ENCODE measurements around the gene BIRC6. TPM values are rescaled to one million over a fixed set of nuclear protein-coding genes. Genes with fewer than 3 reads are reported as not detected.

Gene BIRC6
- total RNA-seq, 2 experiments from 2014 or later: 95.0 to 103 TPM

GRCh38 chr2:32564417-32565035 is 207.7 kb downstream of the BIRC6 start:
- CTCF ChIA-PET: interaction anchor here (0.7 to 1.5 kb wide), 2 partner anchors 8 to 16 kb away, joined by 3 read pairs; no protein-coding TSS in a partner anchor
- Mint-ChIP-seq H3K4me3 (no peak overlapping the region), H3K36me3 (ENCODE audit: low read depth) (peaks cover 61% of the 10 kb centered on the region), H3K9me3 (peaks cover 18% of the 10 kb centered on the region), H3K27ac (no peak overlapping the region), H3K4me1 (peaks cover 8% of the 10 kb centered on the region), H3K27me3 (no peaks in the 10 kb centered on the region)
- no peak for DNase-seq
- POLR2A ChIA-PET: interaction anchor here (0.6 kb wide), 1 partner anchor 89 kb away, joined by 4 read pairs; no protein-coding TSS in a partner anchor

- Mint-ChIP-seq H3K27me3 (no peaks in the 10 kb centered on the region), H3K4me3 (no peak overlapping the region), H3K4me1 (peaks cover 11% of the 10 kb centered on the region), H3K27ac (no peak overlapping the region), H3K9me3 (peaks cover 18% of the 10 kb centered on the region), H3K36me3 (ENCODE audit: low read depth) (peaks cover 62% of the 10 kb centered on the region)
- POLR2A ChIA-PET: no interaction called here
- DNase-seq: no peak
- CTCF ChIA-PET: no interaction called here
Measured at GRCh38 chr2:32565902-32566301, 209.1 kb downstream of the BIRC6 start.

DNA sequence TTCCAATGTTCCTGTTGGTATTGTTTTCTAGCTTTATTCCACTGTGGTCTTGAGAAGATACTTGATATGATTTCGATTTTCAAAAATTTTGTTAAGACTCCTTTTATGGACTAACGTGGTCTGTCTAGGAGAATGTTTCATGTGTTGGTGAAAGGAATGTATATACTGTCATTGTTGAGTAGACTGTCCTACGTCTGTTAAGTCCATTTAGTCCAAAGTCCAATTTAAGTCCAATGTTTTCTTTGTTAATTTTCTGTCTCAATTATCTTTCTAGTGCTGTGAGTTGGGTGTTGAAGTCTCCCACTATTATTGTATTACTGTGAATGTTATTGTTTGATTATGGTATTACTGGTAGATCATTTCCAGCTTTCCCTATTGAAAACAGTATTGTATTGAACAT is 215.2 kb downstream of the BIRC6 start:
- H3K9me3 Mint-ChIP-seq: peaks cover 4% of the 10 kb centered on the region

GRCh38 chr2:32572737-32573136 is 215.9 kb downstream of the BIRC6 start:
- ChIA-PET CTCF (interaction anchor here (1.1 kb wide), 1 partner anchor 9 kb away, joined by 3 read pairs; no protein-coding TSS in a partner anchor), POLR2A (interaction anchor here (1.0 kb wide), 2 partner anchors 19 to 53 kb away, joined by 3 to 5 read pairs; no protein-coding TSS in a partner anchor)
- peaks cover 30% of the 10 kb centered on the region for H3K4me1 Mint-ChIP-seq
- H3K27ac Mint-ChIP-seq: peak overlapping the region; percentile 71
- peaks cover 52% of the 10 kb centered on the region for H3K36me3 Mint-ChIP-seq (ENCODE audit: low read depth)
- no peak overlapping the region for H3K4me3 Mint-ChIP-seq
- H3K9me3 Mint-ChIP-seq: peaks cover 4% of the 10 kb centered on the region
- no peaks in the 10 kb centered on the region for H3K27me3 Mint-ChIP-seq
- DNase-seq: no peak

More for the DNA sequence above, 215.2 kb downstream of the BIRC6 start:
- DNase-seq: no peak
- no peak overlapping the region for H3K4me3 Mint-ChIP-seq
- peak overlapping the region; percentile 7 for H3K27ac Mint-ChIP-seq
- H3K36me3 Mint-ChIP-seq (ENCODE audit: low read depth): peaks cover 57% of the 10 kb centered on the region
- CTCF ChIA-PET: no interaction called here
- POLR2A ChIA-PET: no interaction called here
- H3K4me1 Mint-ChIP-seq: peaks cover 30% of the 10 kb centered on the region
- H3K27me3 Mint-ChIP-seq: no peaks in the 10 kb centered on the region

DNA sequence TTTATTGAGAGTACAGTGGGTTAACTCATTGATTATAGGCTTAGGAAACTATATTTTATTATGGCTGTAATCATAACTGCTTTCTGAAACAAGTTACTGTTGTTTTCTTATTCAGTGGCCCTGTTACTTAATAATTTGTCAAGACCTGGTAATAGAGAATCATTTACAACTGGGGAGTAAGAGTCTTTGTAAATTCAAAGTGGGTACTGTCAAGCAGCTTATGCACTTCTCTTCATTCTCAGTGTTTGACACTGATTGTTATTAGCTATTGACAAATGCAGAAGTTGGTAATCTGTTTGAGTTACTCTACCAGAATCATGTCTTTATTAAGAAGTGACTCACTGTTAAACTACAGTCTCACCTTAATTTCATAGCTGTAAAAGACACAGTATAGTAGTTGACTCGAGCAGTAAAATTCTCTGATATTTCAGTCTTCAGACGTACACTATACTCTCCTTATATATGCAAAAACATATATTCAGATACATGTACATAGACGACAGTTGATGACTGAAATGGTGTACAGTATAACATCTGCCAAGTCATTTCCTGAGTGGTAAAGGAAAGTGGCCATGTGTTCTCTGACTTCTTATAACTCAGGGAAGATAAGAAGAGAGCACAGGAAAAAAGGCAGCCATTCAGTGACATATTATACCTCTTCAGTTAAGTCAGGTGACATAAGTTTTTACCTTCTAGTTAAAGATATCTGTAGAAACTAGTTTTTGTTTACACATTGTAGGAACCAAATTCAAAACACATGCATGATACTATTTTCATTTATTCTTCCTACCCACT is 235.0 kb downstream of the BIRC6 start:
- peaks cover 49% of the 10 kb centered on the region for H3K36me3 Mint-ChIP-seq (ENCODE audit: low read depth)
- POLR2A ChIA-PET: interaction anchor here (0.8 to 2.4 kb wide), 4 partner anchors 9 to 36 kb away, joined by 3 to 6 read pairs (median 4); partner anchors contain the start of gene TTC27
- no peaks in the 10 kb centered on the region for H3K9me3 Mint-ChIP-seq
- no peak overlapping the region for H3K4me3 Mint-ChIP-seq
- H3K27me3 Mint-ChIP-seq: no peaks in the 10 kb centered on the region
- peak overlapping the region; percentile 80 for H3K27ac Mint-ChIP-seq
- no peak for DNase-seq
- H3K4me1 Mint-ChIP-seq: peaks cover 25% of the 10 kb centered on the region
- CTCF ChIA-PET: interaction anchor here (0.7 to 1.0 kb wide), 2 partner anchors 35 to 991 kb away, joined by 3 read pairs; partner anchors contain the start of gene TTC27

DNA sequence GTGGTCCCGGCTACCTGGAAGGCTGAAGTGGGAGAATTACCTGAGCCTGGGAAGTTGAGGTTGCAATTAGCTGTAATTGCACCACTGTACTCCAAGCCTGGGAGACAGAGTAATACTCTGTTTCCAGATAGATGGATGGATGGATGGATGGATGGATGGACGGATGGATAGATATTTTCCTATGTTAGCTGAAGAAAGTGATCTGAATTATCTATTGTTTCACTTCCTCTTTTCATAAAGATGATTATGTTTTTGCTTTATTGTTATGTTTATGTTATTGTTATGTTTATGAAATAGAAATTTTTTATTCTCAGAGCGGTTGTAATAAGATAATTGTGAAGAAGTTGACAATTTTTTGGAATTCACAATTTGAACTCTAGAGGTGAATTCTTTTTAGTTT is 237.8 kb downstream of the BIRC6 start:
- H3K36me3 Mint-ChIP-seq (ENCODE audit: low read depth): peaks cover 52% of the 10 kb centered on the region
- CTCF ChIA-PET: no interaction called here
- POLR2A ChIA-PET: no interaction called here
- H3K9me3 Mint-ChIP-seq: no peaks in the 10 kb centered on the region
- no peak for DNase-seq
- no peak overlapping the region for H3K27ac Mint-ChIP-seq
- peaks cover 24% of the 10 kb centered on the region for H3K4me1 Mint-ChIP-seq
- H3K4me3 Mint-ChIP-seq: no peak overlapping the region
- H3K27me3 Mint-ChIP-seq: no peaks in the 10 kb centered on the region

GRCh38 chr2:32611366-32611765 is 254.5 kb downstream of the BIRC6 start:
- Mint-ChIP-seq H3K27ac (no peak overlapping the region), H3K36me3 (ENCODE audit: low read depth) (peaks cover 59% of the 10 kb centered on the region), H3K4me1 (no peaks in the 10 kb centered on the region), H3K4me3 (no peak overlapping the region), H3K27me3 (no peaks in the 10 kb centered on the region), H3K9me3 (no peaks in the 10 kb centered on the region)
- no peak for DNase-seq
- ChIA-PET POLR2A (no interaction called here), CTCF (no interaction called here)

- Mint-ChIP-seq H3K27ac (no peak overlapping the region), H3K4me3 (no peak overlapping the region), H3K36me3 (ENCODE audit: low read depth) (peaks cover 59% of the 10 kb centered on the region), H3K4me1 (no peaks in the 10 kb centered on the region), H3K9me3 (no peaks in the 10 kb centered on the region), H3K27me3 (no peaks in the 10 kb centered on the region)
- ChIA-PET POLR2A (no interaction called here), CTCF (no interaction called here)
- no peak for DNase-seq
Measured at GRCh38 chr2:32611771-32612170, 254.9 kb downstream of the BIRC6 start.

GRCh38 chr2:32614084-32614483 is 257.3 kb downstream of the BIRC6 start:
- Mint-ChIP-seq H3K4me3 (no peak overlapping the region), H3K36me3 (ENCODE audit: low read depth) (peaks cover 56% of the 10 kb centered on the region), H3K27me3 (no peaks in the 10 kb centered on the region), H3K4me1 (peaks cover 3% of the 10 kb centered on the region), H3K27ac (no peak overlapping the region), H3K9me3 (no peaks in the 10 kb centered on the region)
- no peak for DNase-seq
- ChIA-PET POLR2A (interaction anchor here (1.8 kb wide), 1 partner anchor 10 kb away, joined by 6 read pairs; no protein-coding TSS in a partner anchor), CTCF (interaction anchor here (0.9 to 1.6 kb wide), 2 partner anchors 18 to 593 kb away, joined by 3 read pairs; no protein-coding TSS in a partner anchor)

DNA sequence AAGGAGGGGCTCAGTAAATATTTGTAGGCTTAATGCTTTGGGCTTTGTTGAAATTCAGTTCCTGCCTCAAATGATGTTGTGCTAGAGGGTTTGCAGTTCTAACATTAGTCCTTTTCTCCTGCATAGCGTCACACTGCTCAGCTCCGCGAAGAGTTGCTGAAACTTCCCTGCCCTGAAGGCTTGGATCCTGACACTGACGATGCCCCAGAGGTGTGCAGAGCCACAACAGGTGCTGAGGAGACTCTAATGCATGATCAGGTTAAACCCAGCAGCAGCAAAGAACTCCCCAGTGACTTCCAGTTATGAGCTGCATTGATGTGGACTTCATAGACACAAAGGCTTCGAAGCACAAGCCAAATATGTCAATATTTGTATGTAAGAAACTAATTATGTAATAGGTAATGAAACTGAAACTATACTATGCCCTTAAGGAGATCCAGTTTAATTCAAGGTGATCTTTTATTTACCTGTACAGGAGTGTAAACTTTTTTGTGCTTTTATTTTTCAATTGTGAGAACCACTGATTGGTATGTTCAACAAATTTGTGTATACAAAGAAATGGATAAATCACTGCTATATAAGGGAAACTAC is 260.9 kb downstream of the BIRC6 start:
- Mint-ChIP-seq H3K4me3 (no peak overlapping the region), H3K27ac (no peak overlapping the region), H3K9me3 (no peaks in the 10 kb centered on the region), H3K27me3 (no peaks in the 10 kb centered on the region), H3K36me3 (ENCODE audit: low read depth) (peaks cover 46% of the 10 kb centered on the region), H3K4me1 (peaks cover 3% of the 10 kb centered on the region)
- POLR2A ChIA-PET: interaction anchor here (1.6 kb wide), 1 partner anchor 9 kb away, joined by 4 read pairs; no protein-coding TSS in a partner anchor
- CTCF ChIA-PET: no interaction called here
- DNase-seq: no peak

- H3K27me3 Mint-ChIP-seq: no peaks in the 10 kb centered on the region
- H3K4me1 Mint-ChIP-seq: peaks cover 10% of the 10 kb centered on the region
- H3K27ac Mint-ChIP-seq: no peak overlapping the region
- peaks cover 16% of the 10 kb centered on the region for H3K36me3 Mint-ChIP-seq (ENCODE audit: low read depth)
- H3K4me3 Mint-ChIP-seq: no peak overlapping the region
- POLR2A ChIA-PET: interaction anchor here (2.3 kb wide), 1 partner anchor 9 kb away, joined by 6 read pairs; no protein-coding TSS in a partner anchor
- CTCF ChIA-PET: interaction anchor here (1.9 kb wide), 1 partner anchor 960 kb away, joined by 4 read pairs; no protein-coding TSS in a partner anchor
- no peaks in the 10 kb centered on the region for H3K9me3 Mint-ChIP-seq
- no peak for DNase-seq
Measured at GRCh38 chr2:32622570-32623310, 265.9 kb downstream of the BIRC6 start.

DNA sequence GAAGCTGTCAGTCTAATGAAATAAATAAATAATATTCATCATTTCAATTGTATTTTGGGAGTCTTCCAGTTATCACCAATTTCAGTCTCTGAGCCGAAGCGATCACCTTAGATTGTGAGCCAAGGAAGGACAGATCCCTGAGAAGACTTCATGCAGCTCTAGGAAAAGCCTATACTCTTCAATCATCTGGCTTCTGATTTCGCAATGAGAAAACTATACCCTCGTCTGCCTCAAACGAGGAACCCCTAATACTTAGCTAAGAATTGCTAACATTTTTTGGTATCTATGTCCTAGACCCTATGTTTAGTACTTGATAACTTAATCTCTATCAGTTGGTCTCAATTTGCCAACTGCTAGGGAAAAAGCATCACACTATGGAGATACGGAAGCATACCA is 266.5 kb downstream of the BIRC6 start:
- CTCF ChIA-PET: interaction anchor here (1.9 kb wide), 1 partner anchor 960 kb away, joined by 4 read pairs; no protein-coding TSS in a partner anchor
- no peak for DNase-seq
- Mint-ChIP-seq H3K27me3 (no peaks in the 10 kb centered on the region), H3K4me3 (no peak overlapping the region), H3K36me3 (ENCODE audit: low read depth) (peaks cover 13% of the 10 kb centered on the region), H3K9me3 (no peaks in the 10 kb centered on the region), H3K4me1 (peaks cover 11% of the 10 kb centered on the region), H3K27ac (no peak overlapping the region)
- POLR2A ChIA-PET: interaction anchor here (2.3 kb wide), 1 partner anchor 10 kb away, joined by 6 read pairs; no protein-coding TSS in a partner anchor

All from activated CD4-positive, alpha-beta memory T cell treated with anti-CD3 and anti-CD28 coated beads, Interleukin-2, amount 10 ng/mL, durations not matched to agents 7 days and 5 days (primary cell).